HepG2 (cell line): ENCODE results near the gene TNIP3. TPM values are rescaled to one million over a fixed set of nuclear protein-coding genes. Genes with fewer than 3 reads are reported as not detected.

Experiments used
- ATAC-seq: fragments of 200-7000 bp; cut with Tn5 transposase; 3 replicates; pipeline ENCODE4 v1.9.1; 2020; ENCODE audit warnings: mild to moderate bottlenecking, moderate library complexity
- BruUV-seq: library from RNA; stranded (reverse); fragments of 400-500 nt; replicated peaks from 2 replicates; lab custom pipeline; 2021; lab: Mats Ljungman, UMichigan
- CTCF ChIA-PET: fragments of 300-600 bp; formaldehyde crosslinking; extraction: SDS; loops from one replicate; lab custom pipeline; 2021; ENCODE audit warnings: low total read pairs, inconsistent platforms, low intra/inter-chr PET ratio; lab: Yijun Ruan, JAX
- POLR2A ChIA-PET: fragments of 350-600 bp; sonication (Branson Sonifier 250); formaldehyde crosslinking; loops from one replicate; lab custom pipeline; 2020; ENCODE audit warnings: antibody characterized with exemption, inconsistent platforms; lab: Yijun Ruan, JAX
- DNase-seq: peaks from one replicate; pipeline ENCODE4 v3.0.0-alpha.2; 2015; ENCODE audit warnings: low spot score
- FAIRE-seq: peaks from 3 replicates; lab custom pipeline; 2011; peaks lifted over from hg19 to GRCh38; lab: Jason Lieb, UNC
- H2AFZ ChIP-seq: one replicate; pipeline ENCODE4 v1.6.1; 2011; ENCODE audit warnings: low read length, inconsistent platforms
- H3K27ac ChIP-seq: fragments of 300-600 bp; 3 replicates; pipeline ENCODE4 v1.8.0; 2011; ENCODE audit warnings: mixed run types, mild to moderate bottlenecking, mixed read lengths, low read length, inconsistent platforms; ENCODE audit not compliant: insufficient read depth; ENCODE audit errors: extremely low read length
- H3K27me3 ChIP-seq, 2 experiments: fragments of 200-600 bp in 1 of 2; 2 replicates in 1 of 2; 3 replicates in 1 of 2; pipeline versions ENCODE4 v1.6.0 to v1.8.0; 2011; ENCODE audit warnings: low read length in 2 of 2, mild to moderate bottlenecking in 2 of 2, moderate library complexity in 2 of 2, inconsistent platforms in 1 of 2; ENCODE audit not compliant: insufficient read depth in 2 of 2, control insufficient read depth in 1 of 2
- H3K36me3 ChIP-seq, 2 experiments: fragments of 200-600 bp in 1 of 2; replicated peaks in 1 of 2; 2 replicates in 1 of 2; 3 replicates in 1 of 2; pipeline versions ENCODE4 v1.5.1 to v1.8.0; 2011; ENCODE audit warnings: low read length in 2 of 2, inconsistent platforms in 1 of 2; ENCODE audit not compliant: insufficient read depth in 2 of 2, control insufficient read depth in 1 of 2
- H3K4me1 ChIP-seq: 2 replicates; pipeline ENCODE4 v1.5.1; 2012; ENCODE audit warnings: low read length, inconsistent platforms; ENCODE audit not compliant: insufficient read depth
- H3K4me2 ChIP-seq: 2 replicates; pipeline ENCODE4 v1.6.0; 2011; ENCODE audit warnings: low read depth, low read length, inconsistent platforms
- H3K4me3 ChIP-seq, 3 experiments: fragments of 200-600 bp in 1 of 3; sonication (generic), shearing (Covaris generic) in 1 of 3; replicated peaks in 1 of 3; 2 replicates each; pipeline ENCODE4 v1.5.1; 2011 to 2016; ENCODE audit warnings: low read length in 3 of 3, inconsistent platforms in 2 of 3, low read depth in 2 of 3, mild to moderate bottlenecking in 2 of 3, control low read depth in 1 of 3, mixed read lengths in 1 of 3; ENCODE audit not compliant: insufficient read depth in 1 of 3
- H3K79me2 ChIP-seq: one replicate; pipeline ENCODE4 v1.6.1; 2011; ENCODE audit warnings: low read length, inconsistent platforms; ENCODE audit not compliant: insufficient read depth
- H3K9ac ChIP-seq: 2 replicates; pipeline ENCODE4 v1.6.0; 2011; ENCODE audit warnings: mild to moderate bottlenecking, low read depth, low read length, inconsistent platforms; ENCODE audit not compliant: insufficient read depth
- H3K9me3 ChIP-seq: 2 replicates; pipeline ENCODE4 v1.5.1; 2012; ENCODE audit warnings: mild to moderate bottlenecking, low read length
- H4K20me1 ChIP-seq: 2 replicates; pipeline ENCODE4 v1.6.0; 2011; ENCODE audit warnings: inconsistent platforms, mild to moderate bottlenecking, low read length, moderate library complexity; ENCODE audit not compliant: insufficient read depth
- CCAR2 ChIP-seq: fragments of 200-400 bp; formaldehyde crosslinking; optimal IDR thresholded peaks from 2 replicates; pipeline ENCODE3; 2018; ENCODE audit warnings: low read depth, mild to moderate bottlenecking, low read length, moderate library complexity
- MEF2D ChIP-seq: sonication (generic); formaldehyde crosslinking; IDR thresholded peaks from 2 replicates; pipeline ENCODE4 v1.5.1; 2020; ENCODE audit warnings: mild to moderate bottlenecking, missing genetic modification reagents
- MTA3 ChIP-seq: sonication (generic); formaldehyde crosslinking; IDR thresholded peaks from 2 replicates; pipeline ENCODE4 v1.4.0; 2020; ENCODE audit warnings: missing genetic modification reagents
- NBN ChIP-seq: fragments of 450-650 bp; conservative IDR thresholded peaks from 2 replicates; pipeline ENCODE4 v1.6.1; 2017
- NFIB ChIP-seq: sonication (generic); formaldehyde crosslinking; IDR thresholded peaks from 2 replicates; pipeline ENCODE4 v1.9.0; 2021; ENCODE audit warnings: missing genetic modification reagents, mild to moderate bottlenecking, borderline replicate concordance
- NR2F2 ChIP-seq: IDR thresholded peaks from 2 replicates; pipeline ENCODE4 v1.6.1; 2012; ENCODE audit warnings: low read depth, inconsistent platforms, borderline replicate concordance
- ZBTB33 ChIP-seq: sonication (generic); formaldehyde crosslinking; IDR thresholded peaks from 2 replicates; pipeline ENCODE4 v1.4.0; 2020; ENCODE audit warnings: missing genetic modification reagents
- ZNF143 ChIP-seq: sonication (generic); formaldehyde crosslinking; IDR thresholded peaks from 2 replicates; pipeline ENCODE4 v1.4.0; 2020; ENCODE audit warnings: missing genetic modification reagents
- WGBS: methylation state at CpG from one replicate; pipeline ENCODE4 v1.1.6; 2017; ENCODE audit warnings: low lambda C conversion rate; 5-methylcytosine and 5-hydroxymethylcytosine counted together
- in situ Hi-C: cut with HindIII; loops from 2 replicates; pipeline ENCODE4 v1.10.0; 2017; ENCODE audit warnings: low pct_unique_long_range_greater_than_20kb; ENCODE audit not compliant: extremely low pct_ligation_motif_present
- intact Hi-C: fragments of 100-400 bp; cut with micrococcal nuclease; formaldehyde crosslinking; loops from one replicate; pipeline ENCODE4 v1.10.0; 2022; ENCODE audit not compliant: unreplicated experiment
- polyA plus RNA-seq, 8 experiments: library from polyadenylated mRNA; depleted of rRNA in 3 of 8; stranded (reverse) in 7 of 8; unstranded in 1 of 8; fragments of >200 nt; fragmentation: Illumina TruSeq in 4 of 8; extraction: Trizol in 4 of 8; gene quantifications; 2 replicates each; pipeline versions ENCODE4 v1.2.1 to v1.2.3, GENCODE V29; 2011 to 2016; ENCODE audit warnings: low read depth in 4 of 8, missing spikeins in 1 of 8, mixed read lengths in 1 of 8; ENCODE audit not compliant: insufficient read depth in 1 of 8
- total RNA-seq, 5 experiments: library from RNA; depleted of rRNA; stranded (reverse); fragments of >200 nt; fragmentation: Illumina TruSeq; extraction: Trizol; gene quantifications; 2 replicates each; pipeline ENCODE4 v1.2.3, GENCODE V29; 2016; ENCODE audit warnings: low read depth in 1 of 5
- TF ChIP-seq, protein P1 (sequence below): IDR thresholded peaks from 2 replicates; pipeline ENCODE4 v1.6.1; 2016; ENCODE audit warnings: missing biosample characterization, missing genetic modification reagents, low read depth

Gene TNIP3
- total and polyA plus RNA-seq, 2 of the 13 experiments (the other 11 are each of a cell fraction or from before 2014, with no cell fraction given) = not detected

DNA sequence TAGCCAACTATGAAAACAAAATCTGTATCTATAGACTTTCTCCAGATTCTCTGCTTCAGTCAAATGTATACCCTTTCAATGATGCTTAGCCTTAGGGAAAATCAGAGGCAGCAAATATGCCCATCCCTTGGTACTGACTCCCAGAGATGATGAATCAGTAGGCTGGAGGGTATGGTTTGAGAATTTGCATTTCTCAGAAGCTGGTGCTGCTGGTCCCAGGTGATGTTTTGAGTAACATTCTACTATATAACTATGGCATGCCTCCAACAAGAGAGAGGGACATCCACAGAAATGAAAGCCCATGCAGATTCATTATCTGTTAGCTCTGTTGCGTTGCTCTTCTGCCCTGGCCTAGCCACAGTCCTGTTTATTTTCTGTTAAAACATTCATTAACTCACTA is 13.6 kb downstream of the TNIP3 start:
- Histone ChIP-seq H3K4me3 (no peak overlapping the region), H3K4me1 (no peaks in the 10 kb centered on the region), H4K20me1 (no peaks in the 10 kb centered on the region), H2AFZ (no peak overlapping the region), H3K9me3 (no peaks in the 10 kb centered on the region), H3K9ac (no peak overlapping the region), H3K79me2 (no peaks in the 10 kb centered on the region), H3K27ac (no peak overlapping the region), H3K36me3 (no peaks in the 10 kb centered on the region), H3K27me3 (no peaks in the 10 kb centered on the region), H3K4me2 (no peak overlapping the region)
- ATAC-seq (no peak), DNase-seq (no peak), FAIRE-seq (no peak)
- intact Hi-C loops (no loop called here), in situ Hi-C loops (no loop called here)
- CTCF ChIA-PET = no interaction called here
- 7% methylated on average over 1 of the region's 1 CpG for WGBS
- BruUV-seq = no TSS peak
- POLR2A ChIA-PET = no interaction called here
- TF ChIP-seq NR2F2 (no peak), MEF2D (CRISPR knock-in tag) (no peak)

- no peak overlapping the region for H2AFZ ChIP-seq
- ChIA-PET POLR2A (no interaction called here), CTCF (no interaction called here)
- no peak for TF ChIP-seq ZBTB33
- no peak for TF ChIP-seq ZNF143 (CRISPR knock-in tag)
- TF ChIP-seq NFIB (CRISPR knock-in tag) = no peak
- no peak for TF ChIP-seq CCAR2
- TF ChIP-seq, protein P1, sequence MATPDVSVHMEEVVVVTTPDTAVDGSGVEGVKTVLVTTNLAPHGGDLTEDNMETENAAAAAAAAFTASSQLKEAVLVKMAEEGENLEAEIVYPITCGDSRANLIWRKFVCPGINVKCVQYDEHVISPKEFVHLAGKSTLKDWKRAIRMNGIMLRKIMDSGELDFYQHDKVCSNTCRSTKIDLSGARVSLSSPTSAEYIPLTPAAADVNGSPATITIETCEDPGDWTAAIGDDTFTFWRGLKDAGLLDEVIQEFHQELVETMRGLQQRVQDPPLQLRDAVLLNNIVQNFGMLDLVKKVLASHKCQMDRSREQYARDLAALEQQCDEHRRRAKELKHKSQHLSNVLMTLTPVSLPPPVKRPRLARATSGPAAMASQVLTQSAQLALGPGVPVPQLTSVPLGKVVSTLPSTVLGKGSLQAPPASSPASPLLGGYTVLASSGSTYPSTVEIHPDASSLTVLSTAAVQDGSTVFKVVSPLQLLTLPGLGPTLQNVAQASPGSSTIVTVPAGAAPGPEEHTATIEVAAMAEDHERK (CRISPR knock-in tag) = no peak
- TF ChIP-seq MTA3 = no peak
- TF ChIP-seq NBN = no peak
- no peak overlapping the region for H3K4me2 ChIP-seq
- 12% methylated on average over 4 of the region's 4 CpGs for WGBS
- H3K9me3 ChIP-seq = no peaks in the 10 kb centered on the region
- H3K79me2 ChIP-seq = no peaks in the 10 kb centered on the region
- no peaks in the 10 kb centered on the region for H3K4me1 ChIP-seq
- no peaks in the 10 kb centered on the region for H3K27me3 ChIP-seq
- intact Hi-C loops = no loop called here
- no peaks in the 10 kb centered on the region for H4K20me1 ChIP-seq
- FAIRE-seq = no peak
- H3K9ac ChIP-seq = no peak overlapping the region
- BruUV-seq = no TSS peak
- ATAC-seq = no peak
- H3K27ac ChIP-seq = no peak overlapping the region
- in situ Hi-C loops = no loop called here
- DNase-seq = no peak
- H3K4me3 ChIP-seq = no peak overlapping the region
- no peaks in the 10 kb centered on the region for H3K36me3 ChIP-seq
Observed at GRCh38 chr4:121150003-121150402, 14.1 kb downstream of the TNIP3 start.
